HG02610 (cell line): ENCODE measurements around the gene CACNA1E.

Experiments used
- ATAC-seq: cut with Tn5 transposase; IDR thresholded peaks from one replicate; pipeline ENCODE4 v1.9.1; 2021; ENCODE audit warnings: mild to moderate bottlenecking, moderate library complexity; ENCODE audit not compliant: unreplicated experiment

CACNA1E gene

GRCh38 chr1:181674617-181675016 lies 191.3 kb downstream of the CACNA1E start:
- ATAC-seq: no peak

GRCh38 chr1:181675091-181675917 lies 192.0 kb downstream of the CACNA1E start:
- ATAC-seq: no peak

GRCh38 chr1:181675918-181676190 lies 192.5 kb downstream of the CACNA1E start:
- no peak for ATAC-seq

GRCh38 chr1:181676269-181676668 lies 193.0 kb downstream of the CACNA1E start:
- no peak for ATAC-seq

- ATAC-seq: no peak
These were observed 197.0 kb downstream of the CACNA1E start for GRCh38 chr1:181680332-181680731.

- ATAC-seq: no peak
These were observed 197.6 kb downstream of the CACNA1E start for GRCh38 chr1:181680871-181681270.

- ATAC-seq: no peak
These were observed 201.9 kb downstream of the CACNA1E start for GRCh38 chr1:181685211-181685610.

GRCh38 chr1:181701891-181702290 lies 218.6 kb downstream of the CACNA1E start:
- no peak for ATAC-seq

GRCh38 chr1:181704546-181704945 lies 221.2 kb downstream of the CACNA1E start:
- no peak for ATAC-seq

GRCh38 chr1:181711820-181712219 lies 228.5 kb downstream of the CACNA1E start:
- ATAC-seq: no peak

GRCh38 chr1:181712711-181713110 lies 229.4 kb downstream of the CACNA1E start:
- no peak for ATAC-seq

GRCh38 chr1:181714428-181714827 lies 231.1 kb downstream of the CACNA1E start:
- no peak for ATAC-seq

- ATAC-seq: no peak
These were observed 234.7 kb downstream of the CACNA1E start for GRCh38 chr1:181718034-181718433.

GRCh38 chr1:181726320-181727012 lies 243.1 kb downstream of the CACNA1E start:
- no peak for ATAC-seq

- no peak for ATAC-seq
These were observed 247.3 kb downstream of the CACNA1E start for GRCh38 chr1:181730606-181731005.

- no peak for ATAC-seq
These were observed 249.1 kb downstream of the CACNA1E start for GRCh38 chr1:181732218-181732990.

- no peak for ATAC-seq
These were observed 250.2 kb downstream of the CACNA1E start for GRCh38 chr1:181733486-181733885.

- no peak for ATAC-seq
These were observed 253.7 kb downstream of the CACNA1E start for GRCh38 chr1:181737056-181737455.

GRCh38 chr1:181739214-181739613 lies 255.9 kb downstream of the CACNA1E start:
- no peak for ATAC-seq

GRCh38 chr1:181742426-181742825 lies 259.1 kb downstream of the CACNA1E start:
- ATAC-seq: no peak

- ATAC-seq: no peak
These were observed 260.6 kb downstream of the CACNA1E start for GRCh38 chr1:181743878-181744312.

GRCh38 chr1:181746224-181746623 lies 262.9 kb downstream of the CACNA1E start:
- no peak for ATAC-seq
